SK-N-MC (cell line): ENCODE results near the gene SRRM4.

Experiments
- DNase-seq: peaks from one replicate; pipeline ENCODE4 v3.0.0-alpha.2; 2011; ENCODE audit warnings: low read depth, low spot score
- H3K27ac ChIP-seq: fragments of 200-600 bp; sonication (generic); 2 replicates; pipeline ENCODE4 v1.5.1; 2016; ENCODE audit warnings: mixed run types
- H3K36me3 ChIP-seq: fragments of 200-600 bp; sonication (generic); 2 replicates; pipeline ENCODE4 v1.6.1; 2017; ENCODE audit warnings: antibody characterized with exemption, low read length, mixed read lengths; ENCODE audit not compliant: insufficient read depth
- H3K4me3 ChIP-seq: fragments of 200-600 bp; sonication (generic); 2 replicates; pipeline ENCODE4 v1.5.1; 2016
- H3K9ac ChIP-seq: fragments of 200-600 bp; sonication (generic); 2 replicates; pipeline ENCODE4 v1.8.0; 2017; ENCODE audit warnings: mixed run types, mixed read lengths; ENCODE audit not compliant: insufficient read length
- H3K9me3 ChIP-seq: fragments of 200-600 bp; sonication (generic); 2 replicates; pipeline ENCODE4 v1.6.1; 2017; ENCODE audit warnings: low read depth, mild to moderate bottlenecking, antibody characterized with exemption, low read length, moderate library complexity, mixed read lengths
- EZH2 ChIP-seq: fragments of 200-600 bp; sonication (generic); IDR thresholded peaks from one replicate; pipeline ENCODE4 v1.6.1; 2017; ENCODE audit warnings: antibody characterized with exemption
- FOXP2 ChIP-seq: optimal IDR thresholded peaks from 2 replicates; pipeline ENCODE3; 2011; ENCODE audit warnings: mild to moderate bottlenecking, moderate library complexity; ENCODE audit not compliant: insufficient read depth; ENCODE audit errors: extremely low read length, control extremely low read depth
- POLR2AphosphoS5 ChIP-seq: IDR thresholded peaks from 2 replicates; pipeline ENCODE4 v1.6.1; 2012; ENCODE audit warnings: mild to moderate bottlenecking, low read depth, low read length, borderline replicate concordance

The SRRM4 gene

GRCh38 chr12:118972982-118973381 lies 8.4 kb upstream of the SRRM4 start:
- H3K27ac ChIP-seq: no peak overlapping the region
- H3K4me3 ChIP-seq: no peak overlapping the region
- TF ChIP-seq POLR2AphosphoS5 (no peak), FOXP2 (no peak), EZH2 (no peak)
- no peak overlapping the region for H3K9ac ChIP-seq
- no peak for DNase-seq
- no peaks in the 10 kb centered on the region for H3K36me3 ChIP-seq
- H3K9me3 ChIP-seq: no peaks in the 10 kb centered on the region

DNA sequence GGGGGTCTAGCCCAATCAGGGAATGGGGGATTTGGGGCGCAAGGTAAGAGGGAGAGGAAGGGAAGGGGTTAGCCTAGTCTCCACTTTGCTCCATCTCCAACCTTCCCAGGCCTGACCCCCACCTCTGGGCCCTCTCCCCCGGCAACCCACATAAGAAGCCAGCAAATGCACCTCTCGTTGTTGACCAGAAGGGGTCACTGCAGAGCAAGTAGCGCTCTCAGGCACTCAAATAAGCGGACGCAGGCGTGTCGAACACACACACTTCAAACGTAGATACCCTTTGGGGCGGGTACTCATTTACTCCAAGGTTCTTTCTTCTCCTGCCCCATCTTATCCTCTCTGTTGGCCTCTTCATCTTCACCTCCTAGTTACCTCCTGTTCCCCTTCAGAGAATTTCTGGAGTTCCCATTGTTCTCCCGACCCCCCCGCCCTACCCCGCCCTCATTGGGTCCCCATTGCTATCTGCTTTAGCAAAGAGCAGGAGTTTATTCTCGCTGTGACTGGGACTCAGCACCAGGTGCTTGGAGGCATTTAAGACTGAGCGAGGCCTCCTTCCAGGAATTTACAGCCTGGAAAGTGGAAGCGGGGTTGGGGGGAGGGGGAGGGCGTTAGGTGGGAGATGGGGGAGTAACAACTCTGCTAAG lies 1.5 kb upstream of the SRRM4 start:
- H3K36me3 ChIP-seq: no peaks in the 10 kb centered on the region
- no peak overlapping the region for H3K9ac ChIP-seq
- no peak overlapping the region for H3K27ac ChIP-seq
- no peaks in the 10 kb centered on the region for H3K9me3 ChIP-seq
- H3K4me3 ChIP-seq: no peak overlapping the region
- peak; percentile 40 for DNase-seq
- no peak for TF ChIP-seq FOXP2
- TF ChIP-seq POLR2AphosphoS5: no peak
- no peak for TF ChIP-seq EZH2

DNA sequence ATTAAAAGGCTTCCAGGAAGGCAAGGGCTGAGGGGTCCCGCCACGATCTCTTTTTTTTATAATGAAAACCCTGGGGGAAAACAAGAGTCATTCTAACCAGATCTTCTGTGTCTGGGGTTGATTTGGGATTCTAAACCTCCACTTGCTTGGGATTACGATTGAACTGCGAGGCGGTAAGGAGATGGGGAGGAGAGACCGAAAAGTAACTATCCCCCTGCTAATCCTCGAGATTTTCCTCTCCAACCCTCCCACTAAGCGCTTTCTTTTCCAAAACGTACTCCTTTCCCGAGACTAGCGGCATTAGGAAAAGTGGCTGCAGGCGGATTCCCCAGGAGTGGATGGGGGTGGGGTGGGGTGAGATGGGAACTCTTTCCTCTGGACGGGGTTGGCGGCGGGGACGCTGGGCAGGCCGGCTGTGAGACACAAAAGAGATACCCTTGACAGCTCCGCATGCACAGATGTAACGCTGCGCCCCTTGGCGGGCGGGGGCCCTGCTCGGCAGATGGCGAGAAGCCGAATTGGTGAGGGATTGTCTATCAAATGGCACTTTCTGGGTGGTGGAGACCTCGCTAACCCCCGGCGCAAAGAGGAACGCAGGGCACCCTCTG lies 830 bp upstream of the SRRM4 start:
- H3K9ac ChIP-seq: no peak overlapping the region
- peak overlapping the region; percentile 3; the same call in 1 of the 2 replicates for H3K4me3 ChIP-seq
- DNase-seq: no peak
- no peaks in the 10 kb centered on the region for H3K9me3 ChIP-seq
- H3K27ac ChIP-seq: no peak overlapping the region
- no peaks in the 10 kb centered on the region for H3K36me3 ChIP-seq
- TF ChIP-seq EZH2 (no peak), POLR2AphosphoS5 (no peak), FOXP2 (no peak)

GRCh38 chr12:118982302-118982701 lies 961 bp downstream of the SRRM4 start:
- Histone ChIP-seq H3K9me3 (no peaks in the 10 kb centered on the region), H3K9ac (no peak overlapping the region), H3K27ac (no peak overlapping the region), H3K36me3 (no peaks in the 10 kb centered on the region), H3K4me3 (no peak overlapping the region)
- no peak for DNase-seq
- no peak for TF ChIP-seq FOXP2
- TF ChIP-seq POLR2AphosphoS5: no peak
- TF ChIP-seq EZH2: no peak

DNA sequence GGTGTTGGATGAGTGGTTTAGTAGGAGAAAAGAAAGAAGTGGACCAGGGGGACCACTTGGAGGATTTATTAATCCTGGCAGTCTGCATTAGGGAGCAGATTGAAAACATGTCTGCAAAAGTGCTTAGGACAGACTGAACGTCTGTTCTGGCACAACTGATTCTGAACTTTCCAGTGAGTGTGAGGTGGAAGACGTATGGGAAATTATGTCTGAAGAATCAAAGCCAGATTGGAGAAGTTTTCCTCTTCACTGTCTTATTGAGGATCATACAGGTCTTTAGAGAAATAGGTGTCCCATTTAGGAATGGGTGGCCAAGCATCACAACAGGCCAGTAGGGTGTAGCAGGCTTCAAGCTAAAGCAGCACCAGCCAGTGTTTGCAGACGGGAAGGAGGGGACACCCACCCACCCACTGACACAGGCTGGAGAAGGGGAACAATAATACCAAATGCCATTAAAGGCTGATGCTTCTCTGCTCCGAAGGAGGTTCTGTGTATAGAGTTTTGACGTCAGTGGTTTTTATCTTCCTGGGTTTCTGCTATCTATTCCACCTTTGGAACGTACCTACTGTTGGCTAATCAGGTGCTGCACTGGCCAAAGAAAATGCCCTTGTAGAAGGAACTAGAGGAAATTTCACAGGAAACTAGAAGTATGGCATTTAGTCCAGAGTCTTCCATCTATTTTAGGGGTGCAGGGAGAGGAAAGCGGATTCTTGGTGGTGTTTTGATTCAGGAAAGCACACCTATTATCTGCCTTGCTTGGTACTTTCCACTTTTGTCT lies 1.8 kb downstream of the SRRM4 start:
- H3K27ac ChIP-seq: no peak overlapping the region
- TF ChIP-seq POLR2AphosphoS5: no peak
- no peak for TF ChIP-seq FOXP2
- H3K36me3 ChIP-seq: no peaks in the 10 kb centered on the region
- no peak overlapping the region for H3K4me3 ChIP-seq
- DNase-seq: no peak
- H3K9me3 ChIP-seq: no peaks in the 10 kb centered on the region
- no peak overlapping the region for H3K9ac ChIP-seq

- Histone ChIP-seq H3K27ac (no peak overlapping the region), H3K9me3 (no peaks in the 10 kb centered on the region), H3K4me3 (no peak overlapping the region), H3K36me3 (no peaks in the 10 kb centered on the region), H3K9ac (no peak overlapping the region)
- DNase-seq: no peak
- TF ChIP-seq FOXP2 (no peak), EZH2 (no peak), POLR2AphosphoS5 (no peak)
Measured at GRCh38 chr12:118984161-118984943, 3.0 kb downstream of the SRRM4 start.

DNA sequence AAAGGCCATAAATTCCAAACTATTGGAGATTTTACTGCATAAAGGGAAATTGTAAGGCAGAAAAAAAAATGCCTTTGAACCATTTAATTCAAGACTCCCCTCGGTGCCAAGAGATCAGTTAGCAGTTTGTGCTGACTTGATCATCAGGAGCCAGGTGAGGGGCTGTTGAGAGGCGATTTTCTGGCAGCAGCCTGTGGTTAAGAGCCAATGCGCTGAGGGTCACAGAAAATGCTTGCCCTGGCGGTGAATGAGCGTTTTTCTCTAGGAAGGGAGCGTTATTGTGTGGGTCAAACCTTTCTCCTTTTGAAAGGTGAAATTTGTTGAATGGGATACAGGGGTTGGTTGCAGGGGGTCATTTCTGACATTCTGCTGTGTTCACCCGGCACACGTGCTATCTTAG lies 4.7 kb downstream of the SRRM4 start:
- no peaks in the 10 kb centered on the region for H3K9me3 ChIP-seq
- no peak overlapping the region for H3K9ac ChIP-seq
- H3K27ac ChIP-seq: no peak overlapping the region
- DNase-seq: no peak
- TF ChIP-seq FOXP2 (no peak), POLR2AphosphoS5 (no peak), EZH2 (no peak)
- H3K36me3 ChIP-seq: no peaks in the 10 kb centered on the region
- no peak overlapping the region for H3K4me3 ChIP-seq

DNA sequence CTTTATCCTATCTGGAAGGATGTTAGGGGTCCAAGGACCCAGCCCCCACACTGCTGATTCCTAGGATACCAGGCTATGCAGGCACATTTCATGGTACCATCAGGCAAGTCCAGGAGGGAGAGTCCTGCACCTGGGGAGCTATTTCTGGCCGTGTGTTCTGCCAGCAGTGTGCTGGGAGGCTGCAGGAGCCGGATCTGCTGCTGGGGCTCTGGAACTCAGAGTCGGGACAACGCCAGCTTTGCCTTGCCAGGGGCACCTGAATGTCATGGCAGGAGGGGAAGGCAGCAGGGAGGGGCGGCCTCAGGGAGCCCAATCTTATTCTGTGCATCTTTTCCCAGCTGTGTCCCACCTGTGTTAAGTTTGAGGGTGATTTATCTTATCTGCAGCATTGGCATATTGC lies 17.8 kb downstream of the SRRM4 start:
- no peak overlapping the region for H3K4me3 ChIP-seq
- no peak overlapping the region for H3K9ac ChIP-seq
- H3K9me3 ChIP-seq: no peaks in the 10 kb centered on the region
- TF ChIP-seq POLR2AphosphoS5: no peak
- TF ChIP-seq FOXP2: no peak
- no peak for TF ChIP-seq EZH2
- DNase-seq: no peak
- no peaks in the 10 kb centered on the region for H3K36me3 ChIP-seq
- H3K27ac ChIP-seq: no peak overlapping the region
